SK-N-MC (cell line): ENCODE measurements around the gene MMP11.

ENCODE experiments used
- EZH2 ChIP-seq: fragments of 200-600 bp; sonication (generic); IDR thresholded peaks from one replicate; pipeline ENCODE4 v1.6.1; 2017; ENCODE audit warnings: antibody characterized with exemption
- FOXP2 ChIP-seq: optimal IDR thresholded peaks from 2 replicates; pipeline ENCODE3; 2011; ENCODE audit warnings: mild to moderate bottlenecking, moderate library complexity; ENCODE audit not compliant: insufficient read depth; ENCODE audit errors: extremely low read length, control extremely low read depth
- POLR2AphosphoS5 ChIP-seq: IDR thresholded peaks from 2 replicates; pipeline ENCODE4 v1.6.1; 2012; ENCODE audit warnings: mild to moderate bottlenecking, low read depth, low read length, borderline replicate concordance

DNA sequence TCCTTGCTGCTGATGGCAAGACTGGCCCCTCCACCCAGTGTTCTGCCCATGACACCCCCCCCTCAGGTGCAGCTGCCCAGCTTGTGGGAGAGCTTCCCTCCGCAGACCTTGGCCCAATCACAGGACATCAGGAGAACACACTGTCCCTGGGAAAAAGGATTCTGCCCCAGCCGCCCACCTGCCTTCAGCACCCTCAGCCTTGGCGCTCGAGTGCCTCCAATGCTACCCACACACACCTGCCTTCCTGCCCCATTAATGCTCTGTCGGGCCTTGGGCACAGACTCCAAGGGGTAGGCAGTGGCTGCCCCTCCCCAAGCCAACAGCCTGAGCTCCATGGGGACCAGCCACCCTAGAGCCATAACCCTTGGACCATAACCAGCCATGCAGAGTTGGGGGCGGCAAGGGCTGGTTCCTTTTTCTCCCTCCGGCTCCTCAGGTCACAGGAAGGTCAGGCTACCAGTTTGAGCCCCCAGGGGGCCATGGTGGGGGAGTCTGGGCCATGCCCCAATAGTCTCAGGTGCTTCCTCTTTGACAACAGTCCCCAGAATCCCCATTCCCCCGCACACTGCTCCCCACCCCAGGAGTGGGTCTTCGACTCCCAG lies 20.5 kb upstream of the MMP11 start:
- TF ChIP-seq EZH2: no peak
- no peak for TF ChIP-seq POLR2AphosphoS5
- no peak for TF ChIP-seq FOXP2
